HCT116 (cell line): ENCODE results near the gene TENM4. TPM values are rescaled to one million over a fixed set of nuclear protein-coding genes. Genes with fewer than 3 reads are reported as not detected.

Experiments used
- ATAC-seq: fragments of 200-7000 bp; cut with Tn5 transposase; 2 replicates; pipeline ENCODE4 v1.9.1; 2020; ENCODE audit warnings: mild to moderate bottlenecking, moderate library complexity
- BruUV-seq: library from RNA; stranded (reverse); fragments of 400-500 nt; replicated peaks from 2 replicates; lab custom pipeline; 2021; lab: Mats Ljungman, UMichigan
- CTCF ChIA-PET: fragments of 300-600 bp; sonication (Branson Sonifier 250); formaldehyde crosslinking; loops from one replicate; lab custom pipeline; 2021; ENCODE audit warnings: antibody characterized with exemption; lab: Charles Lee
- POLR2A ChIA-PET: fragments of 300-600, 350-600 bp; sonication (Branson Sonifier 250); formaldehyde crosslinking; loops from one replicate; lab custom pipeline; 2021; ENCODE audit warnings: antibody characterized with exemption; lab: Charles Lee
- RAD21 ChIA-PET, 2 experiments: fragments of 300-600 bp; sonication (Branson Sonifier 250); formaldehyde crosslinking; loops; one replicate each; lab custom pipeline; 2023; ENCODE audit warnings: low total read pairs in 2 of 2; ENCODE audit not compliant: uncharacterized antibody in 2 of 2, unreplicated experiment in 2 of 2, low non-redundant PET in 1 of 2; lab: Charles Lee
- DNase-seq: peaks from one replicate; pipeline ENCODE4 v3.0.0-alpha.2; 2010; ENCODE audit warnings: low read depth, low spot score
- H2AFZ ChIP-seq: fragments of 200-600 bp; shearing (Covaris generic), sonication (generic); 2 replicates; pipeline ENCODE4 v1.6.1; 2017; ENCODE audit warnings: low read depth, mixed run types, mixed read lengths, antibody characterized with exemption, low read length; ENCODE audit not compliant: poor library complexity, severe bottlenecking
- H3K27ac ChIP-seq: 2 replicates; pipeline ENCODE4 v1.5.1; 2012; ENCODE audit warnings: low read depth, low read length
- H3K27me3 ChIP-seq: fragments of 200-600 bp; sonication (generic); 2 replicates; pipeline ENCODE4 v1.6.1; 2016; ENCODE audit warnings: mixed run types, low read length, mixed read lengths; ENCODE audit not compliant: insufficient read depth
- H3K36me3 ChIP-seq, 2 experiments: fragments of 200-500 bp in 1 of 2; fragments of 200-600 bp in 1 of 2; sonication (Bioruptor generic) in 1 of 2; sonication (generic) in 1 of 2; 2 replicates each; pipeline versions ENCODE4 v1.5.1 to v1.6.1; 2014 to 2016; ENCODE audit warnings: low read length in 2 of 2, inconsistent platforms in 1 of 2, mixed read lengths in 1 of 2, mixed run types in 1 of 2; ENCODE audit not compliant: insufficient read depth in 2 of 2, control insufficient read depth in 1 of 2
- H3K4me1 ChIP-seq, 2 experiments: fragments of 200-600 bp in 1 of 2; sonication (generic) in 1 of 2; 2 replicates each; pipeline versions ENCODE4 v1.5.1 to v1.6.1; 2012 to 2017; ENCODE audit warnings: low read length in 2 of 2, inconsistent platforms in 1 of 2, mild to moderate bottlenecking in 1 of 2, mixed read lengths in 1 of 2, mixed run types in 1 of 2, moderate library complexity in 1 of 2; ENCODE audit not compliant: insufficient read depth in 2 of 2, control insufficient read depth in 1 of 2
- H3K4me2 ChIP-seq: fragments of 200-600 bp; sonication (generic); 2 replicates; pipeline ENCODE4 v1.6.1; 2017; ENCODE audit warnings: mixed run types, low read length, mixed read lengths
- H3K4me3 ChIP-seq, 2 experiments: fragments of 200-600 bp in 1 of 2; sonication (generic) in 1 of 2; replicated peaks in 1 of 2; 2 replicates each; pipeline ENCODE4 v1.5.1; 2011 to 2016; ENCODE audit warnings: low read length in 2 of 2, control low read depth in 1 of 2, low read depth in 1 of 2, mild to moderate bottlenecking in 1 of 2, mixed read lengths in 1 of 2, mixed run types in 1 of 2
- H3K79me2 ChIP-seq: fragments of 200-600 bp; sonication (generic); 2 replicates; pipeline ENCODE4 v1.6.1; 2017; ENCODE audit warnings: mild to moderate bottlenecking, mixed run types, low read length, moderate library complexity, mixed read lengths; ENCODE audit not compliant: insufficient read depth
- H3K9ac ChIP-seq: fragments of 200-600 bp; sonication (generic); 2 replicates; pipeline ENCODE4 v1.6.1; 2016; ENCODE audit warnings: low read length, mixed read lengths
- H3K9me2 ChIP-seq: fragments of 200-600 bp; sonication (generic), shearing (Covaris generic); 2 replicates; pipeline ENCODE4 v1.6.1; 2017; ENCODE audit warnings: mixed run types, mild to moderate bottlenecking, moderate library complexity; ENCODE audit not compliant: insufficient read depth
- H3K9me3 ChIP-seq, 2 experiments: fragments of 200-500 bp in 1 of 2; fragments of 200-600 bp in 1 of 2; sonication (Bioruptor generic) in 1 of 2; sonication (generic) in 1 of 2; 2 replicates each; pipeline ENCODE4 v1.6.1; 2014 to 2017; ENCODE audit warnings: low read length in 2 of 2, mixed read lengths in 2 of 2, inconsistent platforms in 1 of 2, low read depth in 1 of 2, mild to moderate bottlenecking in 1 of 2, mixed run types in 1 of 2, moderate library complexity in 1 of 2; ENCODE audit not compliant: control insufficient read depth in 1 of 2, insufficient read depth in 1 of 2
- H4K20me1 ChIP-seq: fragments of 200-600 bp; sonication (generic), shearing (Covaris generic); 2 replicates; pipeline ENCODE4 v1.6.1; 2017; ENCODE audit warnings: mixed run types, mild to moderate bottlenecking, moderate library complexity; ENCODE audit not compliant: insufficient read depth
- CBX3 ChIP-seq: IDR thresholded peaks from 2 replicates; pipeline ENCODE4 v1.6.1; 2012; ENCODE audit warnings: low read depth
- CEBPB ChIP-seq: IDR thresholded peaks from 2 replicates; pipeline ENCODE4 v1.6.1; 2012; ENCODE audit warnings: low read depth
- EZH2 ChIP-seq: fragments of 200-600 bp; sonication (generic); IDR thresholded peaks from 2 replicates; pipeline ENCODE4 v1.6.1; 2017; ENCODE audit warnings: antibody characterized with exemption, mixed run types
- EZH2phosphoT487 ChIP-seq: fragments of 200-600 bp; IDR thresholded peaks from 2 replicates; pipeline ENCODE4 v1.6.1; 2018; ENCODE audit warnings: antibody characterized with exemption, borderline replicate concordance
- FOSL1 ChIP-seq: IDR thresholded peaks from 2 replicates; pipeline ENCODE4 v1.6.1; 2012; ENCODE audit warnings: low read depth
- POLR2A ChIP-seq: IDR thresholded peaks from 2 replicates; pipeline ENCODE4 v1.7.0; 2011; ENCODE audit warnings: borderline replicate concordance; ENCODE audit not compliant: insufficient read depth, insufficient read length; ENCODE audit errors: extremely low read depth
- POLR2AphosphoS5 ChIP-seq: IDR thresholded peaks from 2 replicates; pipeline ENCODE4 v1.6.1; 2011; ENCODE audit warnings: mild to moderate bottlenecking, low read depth, low read length, moderate library complexity
- RAD21 ChIP-seq: IDR thresholded peaks from 2 replicates; pipeline ENCODE4 v1.6.1; 2012; ENCODE audit warnings: low read depth, mild to moderate bottlenecking
- SIN3A ChIP-seq: IDR thresholded peaks from 2 replicates; pipeline ENCODE4 v1.6.1; 2012; ENCODE audit warnings: low read depth
- SRF ChIP-seq: IDR thresholded peaks from 2 replicates; pipeline ENCODE4 v1.6.1; 2012; ENCODE audit warnings: low read depth
- TCF7L2 ChIP-seq: IDR thresholded peaks from 2 replicates; pipeline ENCODE4 v1.7.0; 2011; ENCODE audit warnings: borderline replicate concordance, inconsistent platforms; ENCODE audit not compliant: insufficient read depth, insufficient read length; ENCODE audit errors: extremely low read depth
- ZNF274 ChIP-seq: fragments of 200-500 bp; sonication (Bioruptor generic); IDR thresholded peaks from 2 replicates; pipeline ENCODE4 v1.6.1; 2014; ENCODE audit warnings: mild to moderate bottlenecking, low read depth, low read length, inconsistent platforms
- intact Hi-C: fragments of 100-400 bp; cut with micrococcal nuclease; formaldehyde crosslinking; loops from 2 replicates; pipeline ENCODE4 v1.10.0; 2022
- total RNA-seq: library from RNA; stranded (reverse); gene quantifications from one replicate; pipeline ENCODE4 v1.2.1, GENCODE V29; 2021; ENCODE audit not compliant: unreplicated experiment
- TF ChIP-seq, protein P1 (sequence below): IDR thresholded peaks from 2 replicates; pipeline ENCODE4 v1.6.1; 2012
- TF ChIP-seq, protein P2 (sequence below), 3 experiments: fragments of 200-600 bp in 1 of 3; sonication (generic) in 1 of 3; IDR thresholded peaks in 2 of 3; conservative IDR thresholded peaks in 1 of 3; 2 replicates each; pipeline ENCODE4 v1.5.1; 2012 to 2017; ENCODE audit warnings: low read depth in 2 of 3, low read length in 2 of 3, antibody characterized with exemption in 1 of 3, borderline replicate concordance in 1 of 3, control low read depth in 1 of 3, mild to moderate bottlenecking in 1 of 3, mixed read lengths in 1 of 3, mixed run types in 1 of 3, moderate library complexity in 1 of 3; ENCODE audit not compliant: insufficient read depth in 1 of 3
- TF ChIP-seq, protein P3 (sequence below): IDR thresholded peaks from 2 replicates; pipeline ENCODE4 v1.6.1; 2012; ENCODE audit warnings: low read depth
- TF ChIP-seq, protein P4 (sequence below): IDR thresholded peaks from 2 replicates; pipeline ENCODE4 v1.6.1; 2011; ENCODE audit warnings: mild to moderate bottlenecking, low read length, moderate library complexity; ENCODE audit not compliant: insufficient replicate concordance; ENCODE audit errors: extremely low read depth

TENM4 gene
- total RNA-seq, 1 experiment from 2014 or later = 0.05 TPM

GRCh38 chr11:78727816-78728215 lies 713.0 kb downstream of the TENM4 start:
- H3K9me3 ChIP-seq = no peaks in the 10 kb centered on the region
- ATAC-seq = no peak
- BruUV-seq = no TSS peak
- H3K4me3 ChIP-seq = no peak overlapping the region
- no peak overlapping the region for H3K27ac ChIP-seq
- no peaks in the 10 kb centered on the region for H3K36me3 ChIP-seq
- POLR2A ChIA-PET = no interaction called here
- peaks cover 36% of the 10 kb centered on the region for H3K27me3 ChIP-seq
- CTCF ChIA-PET = no interaction called here
- no peak overlapping the region for H2AFZ ChIP-seq
- no peaks in the 10 kb centered on the region for H3K4me1 ChIP-seq
- no peak for DNase-seq
- no peak overlapping the region for H3K4me2 ChIP-seq
- no peaks in the 10 kb centered on the region for H3K9me2 ChIP-seq
- intact Hi-C loops = no loop called here
- TF ChIP-seq ZNF274 (no peak), EZH2phosphoT487 (no peak), SRF (no peak), CBX3 (no peak), EZH2 (no peak), POLR2A (no peak), RAD21 (no peak), SIN3A (no peak), CEBPB (no peak), FOSL1 (no peak), POLR2AphosphoS5 (no peak), TCF7L2 (no peak)
- TF ChIP-seq, protein P1, sequence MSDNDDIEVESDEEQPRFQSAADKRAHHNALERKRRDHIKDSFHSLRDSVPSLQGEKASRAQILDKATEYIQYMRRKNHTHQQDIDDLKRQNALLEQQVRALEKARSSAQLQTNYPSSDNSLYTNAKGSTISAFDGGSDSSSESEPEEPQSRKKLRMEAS = no peak
- TF ChIP-seq, protein P2, sequence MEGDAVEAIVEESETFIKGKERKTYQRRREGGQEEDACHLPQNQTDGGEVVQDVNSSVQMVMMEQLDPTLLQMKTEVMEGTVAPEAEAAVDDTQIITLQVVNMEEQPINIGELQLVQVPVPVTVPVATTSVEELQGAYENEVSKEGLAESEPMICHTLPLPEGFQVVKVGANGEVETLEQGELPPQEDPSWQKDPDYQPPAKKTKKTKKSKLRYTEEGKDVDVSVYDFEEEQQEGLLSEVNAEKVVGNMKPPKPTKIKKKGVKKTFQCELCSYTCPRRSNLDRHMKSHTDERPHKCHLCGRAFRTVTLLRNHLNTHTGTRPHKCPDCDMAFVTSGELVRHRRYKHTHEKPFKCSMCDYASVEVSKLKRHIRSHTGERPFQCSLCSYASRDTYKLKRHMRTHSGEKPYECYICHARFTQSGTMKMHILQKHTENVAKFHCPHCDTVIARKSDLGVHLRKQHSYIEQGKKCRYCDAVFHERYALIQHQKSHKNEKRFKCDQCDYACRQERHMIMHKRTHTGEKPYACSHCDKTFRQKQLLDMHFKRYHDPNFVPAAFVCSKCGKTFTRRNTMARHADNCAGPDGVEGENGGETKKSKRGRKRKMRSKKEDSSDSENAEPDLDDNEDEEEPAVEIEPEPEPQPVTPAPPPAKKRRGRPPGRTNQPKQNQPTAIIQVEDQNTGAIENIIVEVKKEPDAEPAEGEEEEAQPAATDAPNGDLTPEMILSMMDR (IDR thresholded peaks at IDR 0.05 in 2 of 3, conservative IDR thresholded peaks at IDR 0.05 in 1 of 3; ENCODE audit: borderline replicate concordance in 1 of 3, insufficient read depth in 1 of 3, low read depth in 2 of 3, low read length in 2 of 3) = no peak
- TF ChIP-seq, protein P3, sequence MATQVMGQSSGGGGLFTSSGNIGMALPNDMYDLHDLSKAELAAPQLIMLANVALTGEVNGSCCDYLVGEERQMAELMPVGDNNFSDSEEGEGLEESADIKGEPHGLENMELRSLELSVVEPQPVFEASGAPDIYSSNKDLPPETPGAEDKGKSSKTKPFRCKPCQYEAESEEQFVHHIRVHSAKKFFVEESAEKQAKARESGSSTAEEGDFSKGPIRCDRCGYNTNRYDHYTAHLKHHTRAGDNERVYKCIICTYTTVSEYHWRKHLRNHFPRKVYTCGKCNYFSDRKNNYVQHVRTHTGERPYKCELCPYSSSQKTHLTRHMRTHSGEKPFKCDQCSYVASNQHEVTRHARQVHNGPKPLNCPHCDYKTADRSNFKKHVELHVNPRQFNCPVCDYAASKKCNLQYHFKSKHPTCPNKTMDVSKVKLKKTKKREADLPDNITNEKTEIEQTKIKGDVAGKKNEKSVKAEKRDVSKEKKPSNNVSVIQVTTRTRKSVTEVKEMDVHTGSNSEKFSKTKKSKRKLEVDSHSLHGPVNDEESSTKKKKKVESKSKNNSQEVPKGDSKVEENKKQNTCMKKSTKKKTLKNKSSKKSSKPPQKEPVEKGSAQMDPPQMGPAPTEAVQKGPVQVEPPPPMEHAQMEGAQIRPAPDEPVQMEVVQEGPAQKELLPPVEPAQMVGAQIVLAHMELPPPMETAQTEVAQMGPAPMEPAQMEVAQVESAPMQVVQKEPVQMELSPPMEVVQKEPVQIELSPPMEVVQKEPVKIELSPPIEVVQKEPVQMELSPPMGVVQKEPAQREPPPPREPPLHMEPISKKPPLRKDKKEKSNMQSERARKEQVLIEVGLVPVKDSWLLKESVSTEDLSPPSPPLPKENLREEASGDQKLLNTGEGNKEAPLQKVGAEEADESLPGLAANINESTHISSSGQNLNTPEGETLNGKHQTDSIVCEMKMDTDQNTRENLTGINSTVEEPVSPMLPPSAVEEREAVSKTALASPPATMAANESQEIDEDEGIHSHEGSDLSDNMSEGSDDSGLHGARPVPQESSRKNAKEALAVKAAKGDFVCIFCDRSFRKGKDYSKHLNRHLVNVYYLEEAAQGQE = no peak
- TF ChIP-seq, protein P4, sequence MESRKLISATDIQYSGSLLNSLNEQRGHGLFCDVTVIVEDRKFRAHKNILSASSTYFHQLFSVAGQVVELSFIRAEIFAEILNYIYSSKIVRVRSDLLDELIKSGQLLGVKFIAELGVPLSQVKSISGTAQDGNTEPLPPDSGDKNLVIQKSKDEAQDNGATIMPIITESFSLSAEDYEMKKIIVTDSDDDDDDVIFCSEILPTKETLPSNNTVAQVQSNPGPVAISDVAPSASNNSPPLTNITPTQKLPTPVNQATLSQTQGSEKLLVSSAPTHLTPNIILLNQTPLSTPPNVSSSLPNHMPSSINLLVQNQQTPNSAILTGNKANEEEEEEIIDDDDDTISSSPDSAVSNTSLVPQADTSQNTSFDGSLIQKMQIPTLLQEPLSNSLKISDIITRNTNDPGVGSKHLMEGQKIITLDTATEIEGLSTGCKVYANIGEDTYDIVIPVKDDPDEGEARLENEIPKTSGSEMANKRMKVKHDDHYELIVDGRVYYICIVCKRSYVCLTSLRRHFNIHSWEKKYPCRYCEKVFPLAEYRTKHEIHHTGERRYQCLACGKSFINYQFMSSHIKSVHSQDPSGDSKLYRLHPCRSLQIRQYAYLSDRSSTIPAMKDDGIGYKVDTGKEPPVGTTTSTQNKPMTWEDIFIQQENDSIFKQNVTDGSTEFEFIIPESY = no peak
- RAD21 ChIA-PET = no interaction called here
- H3K9ac ChIP-seq = no peak overlapping the region
- H4K20me1 ChIP-seq = no peaks in the 10 kb centered on the region
- H3K79me2 ChIP-seq = no peaks in the 10 kb centered on the region
